Measurements from ENCODE around the gene ZNF567. TPM values are rescaled to one million over a fixed set of nuclear protein-coding genes. Genes with fewer than 3 reads are reported as not detected.

ZNF567 gene
- total and polyA plus RNA-seq, 2 of the 8 experiments (the other 6 are each of a cell fraction or from before 2014, with no cell fraction given), result 6.5 to 10.5 TPM

DNA sequence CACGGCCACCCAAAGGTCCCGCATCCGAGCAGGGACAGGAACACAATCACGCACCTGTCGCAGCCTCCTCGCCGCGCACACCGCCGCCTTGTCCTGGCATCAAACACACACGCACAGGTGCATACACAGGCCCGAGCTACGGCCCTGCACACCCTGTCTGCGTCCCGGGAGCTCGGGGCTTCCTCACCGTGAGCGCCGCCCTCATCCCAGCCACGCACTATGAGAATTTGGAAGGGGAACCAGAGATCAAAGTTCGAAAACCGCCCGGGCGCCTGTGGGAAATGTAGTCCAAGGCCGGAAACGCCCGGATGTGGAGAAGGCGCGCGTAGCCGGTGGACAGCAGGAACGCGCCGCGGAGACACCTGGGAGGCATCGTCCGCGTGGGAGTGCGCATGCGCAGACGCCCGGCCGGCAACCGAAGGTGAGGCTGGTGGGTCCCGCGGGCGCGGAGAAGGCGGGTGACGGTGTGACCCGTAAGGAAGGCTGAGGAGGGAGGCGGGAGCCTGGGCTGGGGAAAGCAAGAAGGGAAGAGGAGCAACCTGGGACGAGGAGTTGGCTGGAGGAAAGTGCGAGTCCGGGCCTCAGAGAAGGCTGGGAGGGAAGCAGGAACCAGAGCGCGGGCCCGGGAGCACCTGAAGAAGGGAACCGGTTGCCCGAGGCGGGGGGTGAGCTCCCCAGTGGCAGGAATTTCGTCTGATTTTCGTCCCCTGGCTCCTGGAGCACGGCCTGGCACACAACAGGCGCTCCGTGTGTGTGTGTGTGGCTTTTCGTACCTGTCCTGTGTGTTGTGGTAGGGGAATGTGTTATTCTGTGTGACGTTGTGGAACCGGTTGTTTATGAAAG lies at the start of gene ZNF567 (continued):
- TF ChIP-seq ASH2L (IDR thresholded peaks at IDR 0.05; ENCODE audit: low read length) (peak; percentile 18), HDAC2 (IDR thresholded peaks at IDR 0.05; ENCODE audit: borderline replicate concordance in 1 of 2, low read depth in 2 of 2, low read length in 2 of 2) (peak in 1 of 2 experiments; percentile 22; a peak in 1 of 4 replicates), EGR1 (IDR thresholded peaks at IDR 0.05; ENCODE audit: borderline replicate concordance, low read depth, low read length) (no peak), EZH2 (IDR thresholded peaks at IDR 0.05; ENCODE audit: low read depth, low read length, severe bottlenecking) (no peak), TCF12 (IDR thresholded peaks at IDR 0.05; ENCODE audit: low read depth, low read length) (no peak), TAF1 (IDR thresholded peaks at IDR 0.05; ENCODE audit: low read depth, low read length) (peak; percentile 76), SIN3A (conservative IDR thresholded peaks at IDR 0.05 in 1 of 2, IDR thresholded peaks at IDR 0.05 in 1 of 2; ENCODE audit: low read depth in 1 of 2, low read length in 2 of 2) (peak in 1 of 2 experiments; percentile 28; a peak in 1 of 4 replicates), RAD21 (IDR thresholded peaks at IDR 0.05 in 1 of 2, conservative IDR thresholded peaks at IDR 0.05 in 1 of 2; ENCODE audit: low read depth in 2 of 2, low read length in 2 of 2) (no peak), RFX5 (IDR thresholded peaks at IDR 0.05; ENCODE audit: borderline replicate concordance, low read depth, low read length) (no peak), CBX8 (IDR thresholded peaks at IDR 0.05; ENCODE audit: borderline replicate concordance, low read depth, low read length) (no peak), RBBP5 (IDR thresholded peaks at IDR 0.05; ENCODE audit: borderline replicate concordance, low read depth, low read length) (no peak; the same call in 1 of the 2 replicates), EP300 (IDR thresholded peaks at IDR 0.05; ENCODE audit: borderline replicate concordance in 1 of 2, low read depth in 2 of 2, low read length in 2 of 2) (no peak), TEAD4 (IDR thresholded peaks at IDR 0.05; ENCODE audit: low read depth, low read length) (peak; percentile 65; the same call in 1 of the 2 replicates), NRF1 (IDR thresholded peaks at IDR 0.05; ENCODE audit: low read depth, low read length) (peak; percentile 19), TBP (IDR thresholded peaks at IDR 0.05; ENCODE audit: low read depth, low read length) (peak; percentile 56), CHD2 (IDR thresholded peaks at IDR 0.05; ENCODE audit: low read length) (peak; percentile 29; the same call in 1 of the 2 replicates), KDM4A (IDR thresholded peaks at IDR 0.05; ENCODE audit: low read depth, low read length, severe bottlenecking) (peak; percentile 67), BACH1 (IDR thresholded peaks at IDR 0.05; ENCODE audit: low read length) (peak; percentile 32; the same call in 1 of the 2 replicates), CREB1 (IDR thresholded peaks at IDR 0.05) (peak; percentile 62), CTBP2 (IDR thresholded peaks at IDR 0.05; ENCODE audit: borderline replicate concordance, insufficient read depth, insufficient read length, low read length) (peak; percentile 55), SP1 (IDR thresholded peaks at IDR 0.05; ENCODE audit: low read depth, low read length) (no peak)
- TF ChIP-seq, protein P1, sequence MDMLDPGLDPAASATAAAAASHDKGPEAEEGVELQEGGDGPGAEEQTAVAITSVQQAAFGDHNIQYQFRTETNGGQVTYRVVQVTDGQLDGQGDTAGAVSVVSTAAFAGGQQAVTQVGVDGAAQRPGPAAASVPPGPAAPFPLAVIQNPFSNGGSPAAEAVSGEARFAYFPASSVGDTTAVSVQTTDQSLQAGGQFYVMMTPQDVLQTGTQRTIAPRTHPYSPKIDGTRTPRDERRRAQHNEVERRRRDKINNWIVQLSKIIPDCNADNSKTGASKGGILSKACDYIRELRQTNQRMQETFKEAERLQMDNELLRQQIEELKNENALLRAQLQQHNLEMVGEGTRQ (IDR thresholded peaks at IDR 0.05; ENCODE audit: low read length), result no peak

Measured in H1 (cell line).